HUDEP-2 (cell line): Measurements from ENCODE around the gene KCNK13.

Source experiments
- DNase-seq, 76 experiments: peaks; one replicate each; lab custom pipeline; 2025; ENCODE audit not compliant: unreplicated experiment in 76 of 76; lab: John Stamatoyannopoulos, UW

The KCNK13 gene

GRCh38 chr14:90116444-90116843 is 54.6 kb downstream of the KCNK13 start:
- DNase-seq, result no peak

GRCh38 chr14:90118027-90118426 is 56.2 kb downstream of the KCNK13 start:
- DNase-seq, result no peak

GRCh38 chr14:90126260-90126659 is 64.5 kb downstream of the KCNK13 start:
- DNase-seq, result no peak

- no peak for DNase-seq
Measured at GRCh38 chr14:90132821-90133570, 71.2 kb downstream of the KCNK13 start.

- no peak for DNase-seq
Measured at GRCh38 chr14:90136904-90137303, 75.1 kb downstream of the KCNK13 start.

- DNase-seq, result peak in 2 of 76 experiments; percentile 1 to 2
Measured at GRCh38 chr14:90137807-90138206, 76.0 kb downstream of the KCNK13 start.

- no peak for DNase-seq
Measured at GRCh38 chr14:90139199-90139598, 77.4 kb downstream of the KCNK13 start.

GRCh38 chr14:90140298-90140955 is 78.6 kb downstream of the KCNK13 start:
- DNase-seq, result no peak

- DNase-seq, result no peak
Measured at GRCh38 chr14:90140956-90141316, 79.1 kb downstream of the KCNK13 start.

- DNase-seq, result no peak
Measured at GRCh38 chr14:90153429-90153828, 91.6 kb downstream of the KCNK13 start.

- DNase-seq, result no peak
Measured at GRCh38 chr14:90154110-90154509, 92.3 kb downstream of the KCNK13 start.

GRCh38 chr14:90159146-90159545 is 97.4 kb downstream of the KCNK13 start:
- no peak for DNase-seq

GRCh38 chr14:90159688-90160087 is 97.9 kb downstream of the KCNK13 start:
- no peak for DNase-seq

GRCh38 chr14:90161129-90161528 is 99.3 kb downstream of the KCNK13 start:
- DNase-seq, result no peak

- no peak for DNase-seq
Measured at GRCh38 chr14:90168425-90169105, 106.8 kb downstream of the KCNK13 start.

- DNase-seq, result no peak
Measured at GRCh38 chr14:90175631-90176030, 113.8 kb downstream of the KCNK13 start.

GRCh38 chr14:90177539-90178189 is 115.9 kb downstream of the KCNK13 start:
- no peak for DNase-seq

GRCh38 chr14:90179357-90179756 is 117.6 kb downstream of the KCNK13 start:
- no peak for DNase-seq

GRCh38 chr14:90179809-90180779 is 118.3 kb downstream of the KCNK13 start:
- DNase-seq, result no peak

- no peak for DNase-seq
Measured at GRCh38 chr14:90184094-90184493, 122.3 kb downstream of the KCNK13 start.
